ENCODE results near the gene NR4A3.
"Not testable (repeated sequence)": the region's sequence is repeated elsewhere in the genome, so short reads cannot be mapped to it uniquely, and the experiment has no call there.

The NR4A3 gene

GRCh38 chr9:99835581-99835980, 13.9 kb downstream of the NR4A3 start:
- DNase-seq = no peak

- no peak for DNase-seq
Observed at GRCh38 chr9:99840072-99840471, 18.4 kb downstream of the NR4A3 start.

GRCh38 chr9:99845063-99845462, 23.4 kb downstream of the NR4A3 start:
- DNase-seq = no peak

GRCh38 chr9:99848447-99848846, 26.8 kb downstream of the NR4A3 start:
- no peak for DNase-seq

DNA sequence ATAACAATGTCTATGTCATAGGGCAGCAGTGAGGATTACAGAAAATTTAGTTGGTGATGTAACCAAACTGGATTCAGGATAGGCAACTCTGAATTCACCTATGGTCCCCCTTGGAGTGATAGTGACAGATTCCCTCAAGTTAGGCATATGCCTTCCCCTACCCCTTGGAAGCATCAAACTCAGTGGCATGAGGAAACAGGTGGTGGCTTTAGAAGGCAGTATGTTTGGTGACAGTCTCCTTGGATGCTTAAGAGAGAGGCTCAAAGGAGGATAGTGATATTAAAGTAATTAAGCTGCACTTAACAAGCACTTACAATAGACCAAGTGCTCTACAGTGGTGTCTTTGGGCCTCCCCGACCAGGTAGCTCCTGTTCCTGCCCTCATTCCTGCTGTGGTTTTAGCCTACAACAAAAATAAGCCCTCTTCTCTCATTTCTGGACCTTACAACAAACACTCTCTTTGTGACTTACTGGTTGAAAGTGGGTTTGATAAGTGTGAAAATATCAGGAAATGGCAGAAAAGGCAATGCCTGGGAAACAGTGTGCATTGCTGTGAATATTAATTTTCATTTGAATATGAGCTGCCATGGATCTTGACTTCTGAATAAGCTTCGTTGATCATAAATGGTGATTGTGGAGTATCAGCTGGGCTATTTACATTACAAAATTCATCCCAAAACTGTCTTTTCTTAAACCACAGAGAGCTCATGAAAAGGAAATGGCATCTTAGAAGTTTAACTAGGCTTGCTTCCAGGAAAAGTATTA, 29.2 kb downstream of the NR4A3 start:
- no peak for DNase-seq

- peak; percentile 8 for DNase-seq
Observed at GRCh38 chr9:99851500-99851822, 29.8 kb downstream of the NR4A3 start.

DNA sequence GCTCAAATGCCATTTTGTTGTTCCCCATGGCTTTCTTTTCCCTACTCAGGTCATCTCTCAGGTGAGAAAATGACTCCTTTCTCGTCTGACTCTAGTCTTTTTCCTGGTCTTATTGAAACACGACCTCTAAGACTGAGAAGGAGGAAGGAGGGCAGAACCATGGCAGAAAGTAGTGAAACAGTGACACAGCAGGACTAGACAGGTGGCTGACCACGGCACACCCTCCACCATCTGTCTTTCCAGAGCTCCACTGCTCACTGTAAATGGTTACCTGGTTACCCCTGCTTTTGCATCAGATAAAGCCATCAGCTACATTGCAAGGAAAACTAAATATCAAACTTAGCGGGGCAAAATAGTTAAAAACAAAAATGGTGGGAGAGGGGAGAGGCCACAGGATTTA, 30.9 kb downstream of the NR4A3 start:
- no peak for DNase-seq

DNA sequence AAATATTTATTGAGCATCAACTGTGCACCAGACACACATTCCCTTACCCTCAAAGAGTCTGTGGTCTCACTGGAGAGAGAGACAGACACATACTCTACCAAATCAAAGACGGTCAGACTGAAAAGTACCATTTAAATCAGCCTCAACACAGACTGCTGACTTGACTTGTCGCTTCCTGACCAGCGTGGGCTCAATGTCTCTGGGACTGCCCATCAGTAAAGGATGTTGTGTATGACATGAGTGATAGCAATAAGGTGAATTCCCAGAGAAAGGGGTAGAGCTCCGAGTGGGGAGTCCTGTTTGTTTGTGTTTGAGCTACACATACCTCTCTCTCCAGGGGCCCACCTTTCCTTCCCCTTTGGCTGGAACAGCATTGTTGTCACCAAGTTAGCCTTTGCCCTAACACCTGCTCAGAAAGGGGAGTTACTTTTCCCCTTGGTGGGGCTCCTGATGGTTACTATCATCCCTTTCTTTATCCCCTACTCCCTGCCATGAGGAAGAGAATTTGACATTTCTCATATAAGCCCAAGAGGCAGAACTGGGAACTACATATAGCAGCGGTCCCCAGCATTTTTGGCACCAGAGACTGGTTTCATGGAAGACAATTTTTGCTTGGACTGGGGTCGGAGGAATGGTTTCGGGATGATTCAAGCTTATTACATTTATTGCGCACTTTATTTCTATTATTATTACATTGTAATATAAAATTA, 33.9 kb downstream of the NR4A3 start:
- no peak for DNase-seq

DNA sequence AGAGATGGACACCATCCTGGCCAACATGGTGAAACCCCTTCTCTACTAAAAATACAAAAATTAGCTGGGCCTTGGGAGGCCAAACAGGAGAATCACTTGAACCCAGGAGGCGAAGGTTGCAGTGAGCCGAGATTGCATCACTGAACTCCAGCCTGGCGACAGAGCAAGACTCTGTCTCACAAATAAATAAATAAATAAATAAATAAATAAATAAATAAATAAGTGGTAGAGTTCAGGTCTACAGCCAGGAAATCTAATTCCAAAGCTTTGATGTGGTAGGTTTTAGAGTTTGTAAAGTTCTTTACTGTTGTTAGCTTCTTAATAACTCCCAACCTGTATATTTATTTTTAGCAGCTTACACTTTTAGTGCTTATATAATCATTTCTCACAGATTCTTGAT, 35.9 kb downstream of the NR4A3 start:
- not testable (repeated sequence) for DNase-seq

- DNase-seq = no peak
Observed at GRCh38 chr9:99858087-99858486, 36.4 kb downstream of the NR4A3 start.

DNA sequence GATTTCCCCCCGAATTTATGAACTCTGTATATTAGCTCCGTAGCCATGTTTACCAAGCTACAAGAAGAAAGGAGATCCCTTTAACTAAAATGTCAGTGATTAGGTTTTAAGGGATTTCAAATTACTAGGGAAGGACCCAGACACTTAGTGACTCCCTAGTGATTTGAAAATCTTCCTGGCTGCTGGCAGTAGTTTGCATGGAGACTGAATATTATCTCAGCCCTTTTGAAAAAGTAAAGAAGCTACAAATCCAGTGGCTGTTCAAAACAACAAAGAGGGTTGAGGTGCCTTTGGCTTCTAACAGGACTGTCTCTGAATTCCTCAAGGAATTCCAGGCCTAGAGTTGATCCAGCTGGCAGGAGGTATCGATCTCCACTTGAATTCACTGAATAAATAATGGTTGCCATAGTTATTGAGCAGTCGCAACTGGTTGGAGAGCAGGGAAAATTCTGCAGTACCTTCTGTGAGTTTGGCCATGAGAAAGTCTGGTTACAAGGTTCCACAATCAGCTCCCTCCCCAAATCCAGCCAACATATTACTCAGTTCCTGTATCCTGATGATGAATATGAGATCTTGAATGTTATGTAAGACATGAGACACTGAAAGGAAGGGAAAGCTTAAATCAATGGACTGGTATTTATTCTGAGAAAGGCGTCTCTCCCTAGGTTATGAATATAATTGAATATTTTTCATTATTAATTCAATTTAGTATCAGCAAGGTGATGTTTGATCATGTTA, 37.7 kb downstream of the NR4A3 start:
- no peak for DNase-seq

DNA sequence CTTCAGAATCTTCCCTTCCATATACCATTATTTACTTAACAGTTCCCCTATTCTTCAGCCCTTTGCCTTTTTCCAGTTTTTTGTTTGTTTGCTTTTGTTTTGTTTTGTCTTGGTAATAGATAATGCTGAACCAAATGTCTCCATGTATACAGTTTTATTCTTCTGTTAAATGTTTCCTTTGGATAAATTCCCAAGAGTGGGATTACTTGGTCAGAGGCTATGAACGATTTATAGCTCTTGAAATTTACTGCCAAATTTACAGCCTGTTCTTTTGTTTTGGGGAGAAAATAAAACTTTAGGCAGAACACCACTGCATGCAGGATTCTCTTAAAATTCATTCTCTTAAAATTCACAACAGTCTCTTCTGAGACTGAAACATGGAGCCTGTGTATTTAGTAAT, 38.6 kb downstream of the NR4A3 start:
- no peak for DNase-seq

GRCh38 chr9:99863955-99864354, 42.3 kb downstream of the NR4A3 start:
- DNase-seq = no peak

DNA sequence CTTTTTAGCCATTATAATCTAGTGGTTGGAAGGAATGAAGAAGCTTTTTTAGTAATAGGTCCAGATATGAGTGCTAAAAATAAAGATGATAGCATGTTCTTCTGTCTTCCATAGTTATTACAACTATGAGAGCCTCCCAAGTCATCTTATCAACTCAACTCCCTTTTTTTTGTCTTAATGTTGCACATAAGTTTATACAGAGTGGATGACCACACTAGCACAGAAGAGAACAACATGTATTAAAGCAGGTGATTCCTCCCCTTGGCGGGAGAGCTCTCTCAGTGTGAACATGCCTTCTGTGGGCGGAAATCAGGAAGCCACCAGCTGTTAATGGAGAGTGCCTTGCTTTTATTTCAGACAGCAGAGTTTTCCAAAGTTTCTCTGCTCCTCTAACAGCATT, 44.7 kb downstream of the NR4A3 start:
- no peak for DNase-seq

- no peak for DNase-seq
Observed at GRCh38 chr9:99867536-99867935, 45.9 kb downstream of the NR4A3 start.

DNA sequence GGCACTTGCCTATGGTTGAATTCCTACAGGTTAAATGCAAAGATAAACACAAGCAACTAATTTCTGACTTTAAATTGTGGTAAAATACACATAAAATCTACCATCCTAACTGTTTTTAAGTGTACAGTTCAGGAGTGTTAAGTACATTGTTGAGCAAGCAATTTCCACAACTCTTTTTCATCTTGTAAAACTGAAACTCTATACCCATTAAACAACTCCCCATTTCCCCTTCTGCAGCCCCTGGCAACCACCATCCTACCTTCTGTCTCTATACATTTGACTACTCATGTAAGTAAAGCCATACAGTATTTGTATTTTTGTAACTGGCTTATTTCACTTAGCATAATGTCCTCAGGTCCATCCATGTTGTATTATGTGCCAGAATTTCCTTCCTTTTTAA, 46.3 kb downstream of the NR4A3 start:
- no peak for DNase-seq

DNA sequence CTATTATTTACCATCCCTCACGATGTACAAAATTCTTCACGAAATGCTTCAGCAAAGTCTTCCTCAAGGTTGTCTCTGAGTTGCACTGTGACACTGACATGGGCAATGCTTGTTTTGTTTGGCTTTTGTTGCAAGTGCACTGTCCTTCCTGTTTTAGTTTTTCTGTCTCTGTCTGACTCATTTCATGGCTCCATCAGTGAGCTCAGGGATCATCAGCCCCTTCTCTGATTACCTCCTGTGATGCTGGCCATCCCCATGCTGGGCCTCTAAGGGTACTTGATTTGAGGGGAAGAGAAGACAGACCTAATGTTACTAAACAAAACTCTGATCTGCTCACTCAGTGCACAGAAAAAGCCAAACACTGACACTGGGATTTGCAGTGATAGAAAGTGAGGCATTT, 47.2 kb downstream of the NR4A3 start:
- DNase-seq = no peak

GRCh38 chr9:99870126-99870525, 48.4 kb downstream of the NR4A3 start:
- no peak for DNase-seq

GRCh38 chr9:99873531-99873930, 51.8 kb downstream of the NR4A3 start:
- DNase-seq = no peak

DNA sequence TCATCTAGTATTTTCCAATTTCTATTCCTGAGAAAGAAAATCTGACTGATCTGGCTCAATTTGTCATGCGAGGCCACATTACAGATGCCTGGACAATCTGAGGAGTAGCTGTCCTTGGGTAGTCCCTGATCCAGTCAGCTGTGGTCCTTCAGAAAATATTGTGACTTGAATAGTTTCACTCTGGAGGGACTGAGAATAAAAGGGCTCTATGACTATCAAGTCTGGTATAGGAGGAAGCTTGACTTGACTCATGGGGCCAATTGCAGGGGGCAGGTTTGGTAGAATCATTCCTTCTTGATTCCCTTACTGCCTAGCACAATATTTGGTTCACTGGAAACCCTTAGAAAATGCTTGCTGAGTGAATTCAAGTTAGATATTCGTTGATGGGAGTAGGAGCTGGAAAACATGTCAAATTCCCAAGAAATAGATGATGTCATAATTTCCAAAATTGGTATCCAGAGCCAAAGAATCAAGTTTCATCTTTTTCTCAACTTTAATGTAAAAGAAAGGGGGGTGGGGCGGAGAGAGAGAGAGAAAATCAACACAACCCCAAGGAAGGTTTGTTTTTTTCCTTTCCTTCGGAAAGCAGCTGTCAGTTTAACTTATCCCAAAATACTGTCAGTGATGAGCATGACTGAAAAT, 52.4 kb downstream of the NR4A3 start:
- no peak for DNase-seq

DNA sequence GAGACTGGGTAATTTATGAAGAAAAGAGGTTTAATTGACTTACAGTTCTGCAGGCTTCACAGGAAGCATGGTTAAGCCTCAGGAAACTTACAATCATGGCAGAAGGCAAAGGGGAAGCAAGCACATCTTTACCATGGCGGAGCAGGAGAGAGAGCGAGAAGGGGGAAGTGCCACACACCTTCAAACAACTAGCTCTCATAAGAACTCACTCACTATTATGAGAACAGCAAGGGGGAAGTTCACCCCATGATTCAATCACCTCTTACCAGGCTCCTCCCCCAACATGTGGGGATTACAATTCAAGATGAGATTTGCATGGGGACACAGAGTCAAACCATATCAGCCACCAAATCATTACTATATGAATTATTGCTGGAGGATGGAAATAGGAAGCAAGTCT, 54.5 kb downstream of the NR4A3 start:
- no peak for DNase-seq

- no peak for DNase-seq
Observed at GRCh38 chr9:99878651-99879050, 57.0 kb downstream of the NR4A3 start.

- DNase-seq = no peak
Observed at GRCh38 chr9:99881769-99882168, 60.1 kb downstream of the NR4A3 start.

DNA sequence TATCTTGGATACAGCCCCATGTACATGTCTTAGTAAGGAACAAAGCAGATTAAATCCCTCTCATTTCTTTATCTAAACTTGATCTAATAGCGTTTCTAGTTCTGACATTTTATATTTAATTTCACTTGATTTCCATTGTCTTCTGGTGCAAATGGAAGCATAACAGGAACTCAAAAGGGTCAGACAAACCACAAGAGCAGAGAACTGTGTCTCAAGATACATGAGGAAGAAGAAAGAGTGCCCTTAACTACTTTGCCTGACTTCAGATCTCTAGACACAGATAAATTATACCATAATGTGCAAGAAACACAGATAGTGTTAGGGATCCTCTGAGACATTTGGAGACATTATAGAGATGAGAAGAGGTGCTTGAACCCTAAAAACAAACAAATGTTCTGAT, 64.1 kb downstream of the NR4A3 start:
- DNase-seq = no peak

All from activated naive CD4-positive, alpha-beta T cell treated with Interleukin-2 at 50 U/mL for 16 hours (primary cell).